Lung (tissue), 12 donors: ENCODE data around the gene RGS12. TPM values are rescaled to one million over a fixed set of nuclear protein-coding genes. Genes with fewer than 3 reads are reported as not detected.

Source experiments
- ATAC-seq: fragments of 200-7000 bp; cut with Tn5 transposase; one replicate; pipeline ENCODE4 v1.9.1; 2020; ENCODE audit warnings: moderate number of reproducible peaks; ENCODE audit not compliant: insufficient read depth, low FRiP score
- DNase-seq, 3 donors: peaks; one replicate each; pipeline ENCODE4 v3.0.0-alpha.2; 2013 to 2017
- H3K27ac ChIP-seq, 2 donors: one replicate each; pipeline ENCODE4 v1.5.1; 2013; ENCODE audit warnings: mild to moderate bottlenecking in 2 of 2, moderate library complexity in 2 of 2, control low read depth in 1 of 2, inconsistent platforms in 1 of 2, low read depth in 1 of 2, low read length in 1 of 2
- H3K27me3 ChIP-seq, 3 donors: one replicate each; pipeline ENCODE4 v1.5.1; 2013; ENCODE audit warnings: low read length in 2 of 3; ENCODE audit not compliant: control insufficient read depth in 3 of 3, insufficient read depth in 3 of 3
- H3K36me3 ChIP-seq, 4 donors: one replicate each; pipeline ENCODE4 v1.5.1; 2013; ENCODE audit warnings: low read length in 4 of 4, mild to moderate bottlenecking in 1 of 4, moderate library complexity in 1 of 4; ENCODE audit not compliant: control insufficient read depth in 4 of 4, insufficient read depth in 4 of 4
- H3K4me1 ChIP-seq, 5 donors: one replicate each; pipeline ENCODE4 v1.5.1; 2013; ENCODE audit warnings: low read length in 5 of 5, mild to moderate bottlenecking in 2 of 5, moderate library complexity in 1 of 5; ENCODE audit not compliant: control insufficient read depth in 5 of 5, insufficient read depth in 5 of 5
- H3K4me3 ChIP-seq: one replicate; pipeline ENCODE4 v1.5.1; 2013; ENCODE audit warnings: mild to moderate bottlenecking, control low read depth, moderate library complexity
- H3K9ac ChIP-seq, 2 donors: one replicate each; pipeline ENCODE4 v1.5.1; 2013; ENCODE audit warnings: low read length in 2 of 2, control low read depth in 1 of 2; ENCODE audit not compliant: insufficient read depth in 1 of 2
- H3K9me3 ChIP-seq, 4 donors: one replicate each; pipeline ENCODE4 v1.5.1; 2013; ENCODE audit warnings: low read length in 3 of 4, mild to moderate bottlenecking in 1 of 4, moderate library complexity in 1 of 4; ENCODE audit not compliant: control insufficient read depth in 4 of 4, insufficient read depth in 3 of 4
- CTCF ChIP-seq: IDR thresholded peaks from 2 replicates; pipeline ENCODE4 v1.5.1; 2012; ENCODE audit warnings: mild to moderate bottlenecking; ENCODE audit errors: control extremely low read depth, extremely low read depth
- WGBS, 2 donors: extraction: QIAGEN DNeasy Blood & Tissue Kit; methylation state at CpG; one replicate each; pipeline ENCODE4 v1.1.7; 2013; 5-methylcytosine and 5-hydroxymethylcytosine counted together
- polyA plus RNA-seq, 2 donors: library from polyadenylated mRNA; stranded (reverse); fragments of 200-250 nt; gene quantifications; one replicate each; pipeline ENCODE4 v1.2.1, GENCODE V29; 2013
- total RNA-seq, 2 donors: library from RNA; depleted of rRNA in 1 of 2; stranded (reverse); fragments of >200 nt in 1 of 2; gene quantifications; one replicate each; pipeline ENCODE4 v1.2.1, GENCODE V29; 2014 to 2021
- donor health status: control.
- donor health status: control.
- donor health status: Bipolar disorder and iron deficiency.
- donor health status: healthy.
- donor health status: DM: yes; HTN: yes; CAD: no.

The RGS12 gene
- total and polyA plus RNA-seq, 4 donors: 15.4 to 76.6 (median 44.9) TPM

DNA sequence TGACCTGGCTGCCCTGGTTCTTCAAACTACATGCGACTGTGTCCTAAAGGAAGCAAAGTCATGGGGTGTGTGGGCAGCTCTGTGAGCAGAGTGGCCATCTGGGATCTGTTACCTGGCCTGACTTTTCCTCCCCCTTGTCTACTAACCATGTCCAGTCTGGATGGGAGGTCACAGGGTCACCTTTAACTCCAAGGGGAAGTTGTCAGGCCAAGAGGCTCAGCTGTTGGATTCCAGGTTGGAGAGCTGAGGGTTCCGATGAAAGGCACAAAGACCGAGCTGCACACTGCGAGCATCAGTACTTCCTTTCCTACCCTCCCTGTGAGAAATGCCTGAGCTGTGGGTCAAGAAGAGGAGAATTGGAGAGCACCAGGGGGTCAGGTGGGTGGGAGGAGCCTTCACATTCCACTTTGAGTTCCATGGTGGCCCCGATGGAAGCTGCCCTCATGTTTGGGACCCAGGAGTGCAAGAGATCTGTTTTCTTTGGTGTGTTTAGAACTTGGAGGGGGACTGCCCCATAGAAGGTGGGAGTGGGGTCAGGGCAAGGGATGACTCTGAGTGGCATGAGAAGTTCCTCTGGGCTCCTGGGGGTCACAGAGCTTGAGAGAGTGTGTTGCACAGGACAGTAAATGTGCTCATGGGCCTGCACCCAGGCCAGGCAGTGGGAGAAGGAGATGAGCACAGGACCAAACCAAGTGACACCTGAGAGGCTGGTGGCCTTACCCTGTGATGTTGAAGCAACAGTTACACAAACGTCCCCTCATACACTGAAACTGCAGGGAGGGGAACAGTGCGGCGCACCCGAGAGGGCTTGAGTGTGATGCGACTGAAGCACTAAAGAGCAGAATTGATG is 36.2 kb downstream of the RGS12 start:
- DNase-seq: no peak
- ATAC-seq: no peak

GRCh38 chr4:3329887-3330286 is 37.1 kb downstream of the RGS12 start:
- H3K4me3 ChIP-seq: no peak overlapping the region
- no peaks in the 10 kb centered on the region for H3K9me3 ChIP-seq
- H3K9ac ChIP-seq: no peak overlapping the region
- DNase-seq: no peak
- 78 to 90% methylated on average over 3 of the region's 3 CpGs for WGBS, 2 donors
- H3K27ac ChIP-seq: no peak overlapping the region
- H3K36me3 ChIP-seq: peaks cover 0 to 5% (median 2%) of the 10 kb centered on the region in 4 donors
- no peak for TF ChIP-seq CTCF
- no peak for ATAC-seq
- H3K27me3 ChIP-seq: no peaks in the 10 kb centered on the region
- peaks cover 0 to 9% (median 0%) of the 10 kb centered on the region in 5 donors for H3K4me1 ChIP-seq

More for the DNA sequence above, 36.2 kb downstream of the RGS12 start:
- no peak for TF ChIP-seq CTCF
- H3K36me3 ChIP-seq: peaks cover 0 to 5% (median 3%) of the 10 kb centered on the region in 4 donors
- no peak overlapping the region for H3K27ac ChIP-seq
- H3K4me3 ChIP-seq: no peak overlapping the region
- no peaks in the 10 kb centered on the region for H3K9me3 ChIP-seq
- WGBS, 2 donors: 95 to 98% methylated on average over 10 of the region's 10 CpGs
- H3K27me3 ChIP-seq: no peaks in the 10 kb centered on the region
- peaks cover 0 to 9% (median 0%) of the 10 kb centered on the region in 5 donors for H3K4me1 ChIP-seq
- H3K9ac ChIP-seq: no peak overlapping the region

DNA sequence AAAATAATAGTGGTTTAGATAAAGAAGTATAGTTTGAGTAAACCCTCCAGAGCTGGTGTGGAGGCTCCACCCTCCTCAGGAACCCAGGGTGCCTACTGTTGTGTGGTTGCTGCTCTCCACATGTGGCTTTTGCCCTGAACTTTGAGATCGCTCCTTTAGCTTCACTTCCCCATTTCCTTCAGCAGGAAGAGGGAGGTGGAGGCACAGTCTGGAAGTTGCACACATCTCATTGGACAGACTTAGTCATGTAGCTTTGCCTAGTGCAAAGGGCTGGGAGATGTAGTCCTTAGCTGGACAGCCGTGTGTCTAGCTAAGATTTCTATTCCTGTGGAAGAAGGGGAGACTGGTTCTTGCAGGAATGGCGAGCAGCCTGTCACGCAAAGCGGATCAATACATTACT is 37.9 kb downstream of the RGS12 start:
- H3K9me3 ChIP-seq: no peaks in the 10 kb centered on the region
- 81% methylated on average over 5 of the region's 5 CpGs for WGBS, 2 donors
- H3K27me3 ChIP-seq: no peaks in the 10 kb centered on the region
- DNase-seq (no peak), ATAC-seq (no peak)
- no peak overlapping the region for H3K9ac ChIP-seq
- no peak overlapping the region for H3K4me3 ChIP-seq
- no peak overlapping the region for H3K27ac ChIP-seq
- peaks cover 0 to 13% (median 0%) of the 10 kb centered on the region in 5 donors for H3K4me1 ChIP-seq
- H3K36me3 ChIP-seq: peaks cover 0 to 5% (median 2%) of the 10 kb centered on the region in 4 donors
- no peak for TF ChIP-seq CTCF
